NK-92 (cell line): Measurements from ENCODE around the gene TSPAN14.

Source experiments
- DNase-seq: peaks from one replicate; lab custom pipeline; 2025; ENCODE audit not compliant: unreplicated experiment; lab: John Stamatoyannopoulos, UW

TSPAN14 gene

DNA sequence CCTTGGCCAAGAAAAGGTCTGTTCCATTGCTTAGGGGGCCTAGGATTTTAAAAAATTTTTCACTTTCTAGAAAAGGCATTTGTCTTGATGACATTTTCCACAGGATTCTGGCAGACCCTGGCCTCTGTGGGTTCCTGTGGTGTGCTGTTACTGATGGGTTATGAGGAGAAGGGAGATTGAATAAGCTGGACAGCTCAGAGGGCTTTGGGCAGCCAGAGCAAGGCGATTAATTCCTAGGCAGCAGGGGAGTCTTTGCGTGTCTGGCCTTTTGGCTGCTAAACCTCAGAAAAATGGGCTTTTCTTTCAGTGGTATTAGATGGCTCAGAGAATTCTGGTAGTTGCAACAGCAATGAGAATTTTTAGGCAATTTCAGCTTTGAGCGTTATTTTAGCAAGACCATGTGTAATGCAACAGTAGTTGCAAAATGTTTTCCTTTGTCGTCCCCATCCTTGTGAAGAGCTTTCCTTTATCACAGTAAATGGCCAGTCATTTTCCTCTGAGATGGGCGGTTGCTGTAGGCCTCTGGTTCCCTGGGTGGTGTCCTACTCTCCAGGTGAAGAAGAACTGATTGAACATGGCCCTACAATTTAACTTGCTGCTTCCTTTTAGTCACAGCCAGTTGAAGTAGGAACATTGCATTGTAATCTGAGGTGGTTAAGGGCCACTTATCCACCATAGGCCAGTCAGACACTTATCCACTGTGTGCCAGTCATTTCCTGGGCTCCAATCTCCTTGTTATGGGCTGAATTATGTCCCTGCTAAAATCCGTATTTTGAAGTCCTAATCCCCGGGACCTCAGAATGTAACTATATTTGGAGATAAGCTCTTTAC lies 126.7 kb downstream of the TSPAN14 start:
- DNase-seq: no peak

DNA sequence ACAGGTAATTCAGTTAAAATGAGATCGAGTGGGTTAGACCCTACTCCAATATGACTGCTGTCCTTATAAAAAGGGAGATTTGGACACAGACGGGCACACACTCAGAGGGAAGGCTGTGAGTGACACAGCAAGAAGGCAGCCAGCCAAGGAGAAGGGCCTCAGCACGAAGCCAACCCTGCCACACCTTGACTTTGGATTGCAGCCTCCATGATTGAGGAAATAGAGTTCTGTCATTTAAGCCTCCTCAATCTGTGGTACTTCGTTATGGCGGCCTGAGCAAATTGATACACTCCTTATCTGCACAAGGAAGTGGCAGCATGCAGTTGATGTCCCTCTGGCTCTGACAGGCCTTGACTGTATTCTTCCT lies 127.3 kb downstream of the TSPAN14 start:
- no peak for DNase-seq

DNA sequence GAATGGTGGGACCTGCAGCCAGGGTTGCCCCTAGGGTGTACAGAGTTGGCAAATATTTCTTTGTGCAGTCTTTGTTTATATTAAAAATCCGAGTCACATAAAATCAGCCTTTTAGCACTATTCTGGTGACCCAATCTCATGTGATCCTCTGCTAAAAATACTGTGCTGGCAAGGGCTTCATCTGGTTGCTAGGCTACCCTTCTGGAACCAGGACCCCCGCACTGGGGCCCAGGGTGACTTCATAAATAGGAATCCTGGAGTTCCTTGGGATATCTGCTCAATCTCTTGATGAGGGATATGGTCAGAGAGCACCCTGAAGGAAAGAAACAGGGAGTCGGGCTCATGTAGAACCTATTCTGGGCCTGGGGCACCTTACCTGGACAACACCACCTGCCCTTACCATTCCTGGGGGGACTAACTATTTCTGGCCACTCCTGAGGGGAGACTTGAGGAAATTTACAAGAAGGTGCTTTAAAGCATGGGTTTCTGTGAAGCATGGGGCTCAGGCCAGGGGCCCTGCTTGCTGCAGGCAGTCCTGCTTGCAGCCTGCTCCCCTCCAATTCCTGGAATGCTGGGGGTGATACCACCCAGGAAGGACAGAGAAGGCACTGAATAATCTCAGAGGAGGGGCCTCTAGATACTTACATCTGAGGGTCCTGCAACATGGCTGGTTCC lies 128.3 kb downstream of the TSPAN14 start:
- DNase-seq: no peak
